ENCODE measurements around the gene ARSI. TPM values are rescaled to one million over a fixed set of nuclear protein-coding genes. Genes with fewer than 3 reads are reported as not detected.

ARSI gene
- polyA plus RNA-seq, 1 of the 3 experiments (the other 2 are of a cell fraction), result 0.20 TPM

GRCh38 chr5:150312518-150312917 is 9.8 kb upstream of the ARSI start:
- Histone ChIP-seq H3K4me3 (ENCODE audit: low read depth in 2 of 2, low read length in 1 of 2) (no peak overlapping the region), H3K79me2 (ENCODE audit: insufficient read depth) (no peaks in the 10 kb centered on the region), H3K4me2 (no peak overlapping the region), H3K4me1 (ENCODE audit: control insufficient read depth in 1 of 2, insufficient read depth in 2 of 2, low read depth in 1 of 2, low read length in 1 of 2) (peaks cover 9 to 23% of the 10 kb centered on the region in 2 experiments), H3K27me3 (ENCODE audit: insufficient read depth) (no peaks in the 10 kb centered on the region), H3K9me2 (no peaks in the 10 kb centered on the region), H3K9ac (no peak overlapping the region), H4K20me1 (ENCODE audit: insufficient read depth) (no peaks in the 10 kb centered on the region), H2AFZ (ENCODE audit: low read depth) (no peak overlapping the region), H3K36me3 (replicated peaks in 1 of 2; ENCODE audit: control insufficient read depth in 1 of 2, insufficient read depth in 2 of 2, low read length in 1 of 2) (no peaks in the 10 kb centered on the region), H3F3A (replicated peaks; ENCODE audit: insufficient read depth) (peaks cover 13% of the 10 kb centered on the region), H3K27ac (ENCODE audit: low read depth in 2 of 2, low read length in 1 of 2) (no peak overlapping the region), H3K9me3 (no peaks in the 10 kb centered on the region)
- no peak for DNase-seq
- 95% methylated on average over 6 of the region's 6 CpGs for WGBS (ENCODE audit: low lambda C conversion rate)
- TF ChIP-seq RXRA (IDR thresholded peaks at IDR 0.05; ENCODE audit: borderline replicate concordance, low read depth), result no peak
- TF ChIP-seq CTCF (IDR thresholded peaks at IDR 0.05), result no peak
- TF ChIP-seq EZH2phosphoT487 (IDR thresholded peaks at IDR 0.05; ENCODE audit: borderline replicate concordance, low read depth), result no peak
- no peak for TF ChIP-seq SIN3A (IDR thresholded peaks at IDR 0.05; ENCODE audit: borderline replicate concordance, low read depth, low read length)
- no peak for TF ChIP-seq TAF1 (IDR thresholded peaks at IDR 0.05; ENCODE audit: borderline replicate concordance, low read depth, low read length)
- no peak for TF ChIP-seq TEAD4 (IDR thresholded peaks at IDR 0.05; ENCODE audit: borderline replicate concordance, insufficient read depth)
- no peak for TF ChIP-seq EP300 (IDR thresholded peaks at IDR 0.05; ENCODE audit: borderline replicate concordance in 1 of 2, low read depth in 1 of 2, low read length in 1 of 2)
- TF ChIP-seq RFX5 (IDR thresholded peaks at IDR 0.05; ENCODE audit: low read length), result no peak
- no peak for TF ChIP-seq NFIC (IDR thresholded peaks at IDR 0.05; ENCODE audit: borderline replicate concordance)
- TF ChIP-seq ZBTB33 (IDR thresholded peaks at IDR 0.05; ENCODE audit: borderline replicate concordance, low read depth), result no peak
- ChIA-PET POLR2A (no interaction called here), CTCF (interaction anchor here (1.0 kb wide), 1 partner anchor 12 kb away, joined by 4 read pairs; no protein-coding TSS in a partner anchor)

- no peak overlapping the region for H3K27ac ChIP-seq (ENCODE audit: low read depth in 2 of 2, low read length in 1 of 2)
- no peak overlapping the region for H2AFZ ChIP-seq (ENCODE audit: low read depth)
- peaks cover 6% of the 10 kb centered on the region for H3F3A ChIP-seq (replicated peaks; ENCODE audit: insufficient read depth)
- ChIA-PET CTCF (interaction anchor here (0.9 to 1.8 kb wide), 2 partner anchors 11 to 40 kb away, joined by 3 to 4 read pairs; no protein-coding TSS in a partner anchor), POLR2A (no interaction called here)
- no peaks in the 10 kb centered on the region for H3K9me2 ChIP-seq
- no peak overlapping the region for H3K4me3 ChIP-seq (ENCODE audit: low read depth in 2 of 2, low read length in 1 of 2)
- no peaks in the 10 kb centered on the region for H3K79me2 ChIP-seq (ENCODE audit: insufficient read depth)
- no peak overlapping the region for H3K9ac ChIP-seq
- no peak overlapping the region for H3K4me2 ChIP-seq
- H3K4me1 ChIP-seq (ENCODE audit: control insufficient read depth in 1 of 2, insufficient read depth in 2 of 2, low read depth in 1 of 2, low read length in 1 of 2), result peaks cover 10 to 13% of the 10 kb centered on the region in 2 experiments; a peak in 2 of 4 replicates
- no peaks in the 10 kb centered on the region for H3K36me3 ChIP-seq (replicated peaks in 1 of 2; ENCODE audit: control insufficient read depth in 1 of 2, insufficient read depth in 2 of 2, low read length in 1 of 2)
- no peaks in the 10 kb centered on the region for H3K27me3 ChIP-seq (ENCODE audit: insufficient read depth)
- WGBS (ENCODE audit: low lambda C conversion rate), result 94% methylated on average over 4 of the region's 7 CpGs
- no peaks in the 10 kb centered on the region for H3K9me3 ChIP-seq
- no peak for DNase-seq
- H4K20me1 ChIP-seq (ENCODE audit: insufficient read depth), result no peaks in the 10 kb centered on the region
- TF ChIP-seq SIN3A (IDR thresholded peaks at IDR 0.05; ENCODE audit: borderline replicate concordance, low read depth, low read length) (no peak), JUND (IDR thresholded peaks at IDR 0.05) (no peak), TCF12 (IDR thresholded peaks at IDR 0.05) (no peak), GATA2 (CRISPR knock-in tag; IDR thresholded peaks at IDR 0.05) (no peak), YY1 (IDR thresholded peaks at IDR 0.05; ENCODE audit: low read depth) (no peak), EP300 (IDR thresholded peaks at IDR 0.05; ENCODE audit: borderline replicate concordance in 1 of 2, low read depth in 1 of 2, low read length in 1 of 2) (no peak), RCOR1 (IDR thresholded peaks at IDR 0.05; ENCODE audit: low read length) (no peak), POLR2AphosphoS5 (IDR thresholded peaks at IDR 0.05; ENCODE audit: low read depth, low read length) (no peak), EZH2phosphoT487 (IDR thresholded peaks at IDR 0.05; ENCODE audit: borderline replicate concordance, low read depth) (no peak), REST (IDR thresholded peaks at IDR 0.05; ENCODE audit: low read depth, low read length) (no peak), RFX5 (IDR thresholded peaks at IDR 0.05; ENCODE audit: low read length) (no peak)
Measured at GRCh38 chr5:150311015-150311692, 8.4 kb upstream of the ARSI start.
